ENCODE data around the gene CENPQ. TPM values are rescaled to one million over a fixed set of nuclear protein-coding genes. Genes with fewer than 3 reads are reported as not detected.

CENPQ gene
- total RNA-seq, 1 donor from 2014 or later = 3.8 TPM

DNA sequence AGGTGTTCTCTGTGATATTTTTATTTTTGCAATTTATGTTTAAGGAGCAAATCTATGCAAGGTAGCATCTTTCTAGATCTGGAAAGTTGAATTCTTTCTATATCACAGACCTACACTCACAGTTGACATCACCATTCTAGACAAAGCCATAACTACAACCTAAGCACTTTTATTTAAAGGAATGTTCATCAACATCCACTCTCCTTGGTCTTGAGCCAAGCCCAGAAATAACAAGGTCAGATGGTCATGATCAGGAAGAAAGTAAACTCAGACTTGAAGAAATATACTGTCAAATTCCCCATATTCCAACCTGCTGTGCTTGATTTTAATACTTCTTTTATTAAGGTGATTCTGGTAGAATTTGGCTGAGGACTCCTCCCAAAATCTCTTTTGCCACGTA is 32.3 kb upstream of the CENPQ start:
- intact Hi-C loops (cut with DNase I) = no loop called here
- peaks cover 55% of the 10 kb centered on the region for H3K36me3 ChIP-seq

DNA sequence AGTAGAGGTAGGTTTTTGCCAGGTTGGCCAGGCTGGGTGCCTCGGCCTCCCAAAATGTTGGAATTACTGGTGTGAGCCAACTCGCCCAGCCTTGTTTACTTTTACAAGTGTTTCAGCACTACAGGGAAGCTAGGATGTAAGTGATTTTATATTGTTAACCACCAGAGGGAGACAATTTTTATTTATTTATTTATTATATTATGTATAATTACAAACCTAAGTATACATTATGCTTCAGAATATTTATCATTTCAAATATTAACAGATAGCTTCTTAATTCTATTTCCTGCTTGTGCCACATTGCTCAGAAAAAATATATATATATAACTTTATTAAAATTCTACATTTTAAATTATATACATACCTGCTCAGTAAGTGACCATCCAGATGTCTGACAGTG is 9.9 kb upstream of the CENPQ start:
- intact Hi-C loops (cut with DNase I) = no loop called here
- DNase-seq = no peak
- H3K4me3 ChIP-seq = no peak overlapping the region

More for the DNA sequence above, 32.3 kb upstream of the CENPQ start:
- Histone ChIP-seq H3K4me3 (no peak overlapping the region), H3K27me3 (no peaks in the 10 kb centered on the region), H3K27ac (no peak overlapping the region), H3K9me3 (no peaks in the 10 kb centered on the region), H3K4me1 (no peaks in the 10 kb centered on the region)
- TF ChIP-seq, protein P1, sequence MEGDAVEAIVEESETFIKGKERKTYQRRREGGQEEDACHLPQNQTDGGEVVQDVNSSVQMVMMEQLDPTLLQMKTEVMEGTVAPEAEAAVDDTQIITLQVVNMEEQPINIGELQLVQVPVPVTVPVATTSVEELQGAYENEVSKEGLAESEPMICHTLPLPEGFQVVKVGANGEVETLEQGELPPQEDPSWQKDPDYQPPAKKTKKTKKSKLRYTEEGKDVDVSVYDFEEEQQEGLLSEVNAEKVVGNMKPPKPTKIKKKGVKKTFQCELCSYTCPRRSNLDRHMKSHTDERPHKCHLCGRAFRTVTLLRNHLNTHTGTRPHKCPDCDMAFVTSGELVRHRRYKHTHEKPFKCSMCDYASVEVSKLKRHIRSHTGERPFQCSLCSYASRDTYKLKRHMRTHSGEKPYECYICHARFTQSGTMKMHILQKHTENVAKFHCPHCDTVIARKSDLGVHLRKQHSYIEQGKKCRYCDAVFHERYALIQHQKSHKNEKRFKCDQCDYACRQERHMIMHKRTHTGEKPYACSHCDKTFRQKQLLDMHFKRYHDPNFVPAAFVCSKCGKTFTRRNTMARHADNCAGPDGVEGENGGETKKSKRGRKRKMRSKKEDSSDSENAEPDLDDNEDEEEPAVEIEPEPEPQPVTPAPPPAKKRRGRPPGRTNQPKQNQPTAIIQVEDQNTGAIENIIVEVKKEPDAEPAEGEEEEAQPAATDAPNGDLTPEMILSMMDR (IDR thresholded peaks at IDR 0.05) = no peak
- ATAC-seq = no peak
- no peak for DNase-seq

DNA sequence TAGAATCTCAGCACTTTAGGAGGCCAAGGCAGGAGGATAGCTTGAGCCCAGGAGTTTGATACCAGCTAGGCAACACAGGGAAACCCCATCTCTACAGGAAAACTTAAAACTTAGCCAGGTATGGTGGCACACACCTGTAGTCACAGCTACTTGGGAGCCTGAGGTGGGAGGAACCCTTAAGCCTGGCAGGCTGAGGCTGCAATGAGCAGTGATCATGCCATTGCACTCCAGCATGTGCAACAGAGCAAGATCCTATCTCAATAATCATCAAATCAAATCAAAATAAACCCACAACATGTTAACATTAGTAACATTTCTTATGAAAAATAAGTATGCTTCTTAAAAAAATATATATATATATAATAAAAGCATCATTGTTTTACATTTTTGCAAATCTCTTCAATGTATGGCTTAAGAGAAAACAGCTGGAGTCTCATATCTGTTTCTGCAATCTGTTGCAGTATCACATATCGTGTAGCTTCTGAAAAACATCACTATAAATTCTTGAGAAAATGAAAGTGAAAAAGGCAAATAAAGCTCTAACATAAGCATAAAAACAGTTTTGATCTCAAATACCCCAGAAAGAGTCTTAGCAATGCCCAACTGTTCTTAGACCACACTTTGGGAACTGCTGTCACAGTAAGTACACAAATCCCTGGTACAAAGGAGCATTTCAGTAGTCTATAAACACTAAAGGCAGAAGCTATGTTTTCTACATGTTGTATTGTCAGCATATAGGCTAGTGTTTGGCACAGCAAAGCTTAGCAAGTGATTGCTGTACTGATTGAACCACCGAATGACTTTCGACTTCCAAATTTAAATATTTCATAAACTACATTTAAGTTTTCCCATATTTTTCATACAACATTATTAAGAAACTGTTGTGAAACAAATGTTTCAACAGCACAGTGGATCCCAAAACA is 8.1 kb upstream of the CENPQ start:
- H3K36me3 ChIP-seq = peaks cover 91% of the 10 kb centered on the region
- DNase-seq = no peak
- H3K27me3 ChIP-seq = no peaks in the 10 kb centered on the region

More for the DNA sequence above, 9.9 kb upstream of the CENPQ start:
- no peaks in the 10 kb centered on the region for H3K27me3 ChIP-seq
- no peak overlapping the region for H3K27ac ChIP-seq
- H3K4me1 ChIP-seq = no peaks in the 10 kb centered on the region
- TF ChIP-seq, protein P1 (IDR thresholded peaks at IDR 0.05) = peak; percentile 37
- peaks cover 98% of the 10 kb centered on the region for H3K36me3 ChIP-seq
- peak; percentile 41 for ATAC-seq
- no peaks in the 10 kb centered on the region for H3K9me3 ChIP-seq

DNA sequence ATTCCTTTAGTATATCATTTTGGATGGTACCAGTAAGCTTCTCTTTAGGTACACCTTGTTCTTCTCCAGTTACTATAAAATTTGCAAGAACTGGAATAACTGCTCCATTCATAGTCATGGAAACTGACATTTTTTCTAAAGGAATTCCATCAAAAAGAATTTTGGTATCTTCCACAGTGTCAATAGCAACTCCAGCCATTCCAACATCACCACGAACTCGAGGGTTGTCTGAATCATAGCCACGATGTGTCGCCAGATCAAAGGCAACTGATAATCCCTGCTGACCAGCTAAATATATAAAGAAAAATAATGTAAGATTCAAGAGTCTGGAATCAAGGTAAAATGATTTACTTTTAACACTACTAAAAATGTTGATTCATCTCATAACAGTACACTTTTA is 5.4 kb upstream of the CENPQ start:
- intact Hi-C loops (cut with DNase I) = no loop called here
- no peak overlapping the region for H3K27ac ChIP-seq
- H3K27me3 ChIP-seq = no peaks in the 10 kb centered on the region
- DNase-seq (no peak), ATAC-seq (no peak)
- H3K4me3 ChIP-seq = no peak overlapping the region
- peaks cover 64% of the 10 kb centered on the region for H3K36me3 ChIP-seq
- no peaks in the 10 kb centered on the region for H3K9me3 ChIP-seq
- H3K4me1 ChIP-seq = peaks cover 14% of the 10 kb centered on the region
- TF ChIP-seq, protein P1 (IDR thresholded peaks at IDR 0.05) = no peak

More for the DNA sequence above, 8.1 kb upstream of the CENPQ start:
- no peaks in the 10 kb centered on the region for H3K4me1 ChIP-seq
- H3K27ac ChIP-seq = no peak overlapping the region
- TF ChIP-seq, protein P1 (IDR thresholded peaks at IDR 0.05) = no peak
- no peaks in the 10 kb centered on the region for H3K9me3 ChIP-seq
- H3K4me3 ChIP-seq = no peak overlapping the region
- intact Hi-C loops (cut with DNase I) = no loop called here
- ATAC-seq = no peak

DNA sequence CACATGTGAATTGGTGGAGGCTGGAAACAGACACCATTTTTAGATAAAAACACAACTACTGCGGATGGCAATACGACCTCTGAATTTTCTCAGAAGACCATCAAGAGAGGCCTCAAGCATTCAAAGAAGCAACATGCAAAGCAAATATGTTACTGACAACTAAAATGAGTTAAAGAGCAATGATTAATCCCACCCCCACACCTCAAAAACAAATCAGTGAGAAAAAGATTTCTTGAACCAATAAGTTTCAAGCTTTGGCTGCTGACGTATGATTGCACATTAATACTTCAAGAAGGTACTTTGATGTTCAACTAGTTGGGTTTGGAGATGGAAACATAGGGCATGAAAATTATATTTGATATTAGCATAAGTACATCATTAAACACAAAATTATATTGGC is 1.1 kb upstream of the CENPQ start:
- TF ChIP-seq, protein P1 (IDR thresholded peaks at IDR 0.05) = no peak
- H3K36me3 ChIP-seq = peaks cover 22% of the 10 kb centered on the region
- peaks cover 19% of the 10 kb centered on the region for H3K4me1 ChIP-seq
- peak overlapping the region; percentile 93 for H3K27ac ChIP-seq
- intact Hi-C loops (cut with DNase I) = no loop called here
- no peaks in the 10 kb centered on the region for H3K27me3 ChIP-seq
- ATAC-seq (no peak), DNase-seq (no peak)
- H3K4me3 ChIP-seq = peak overlapping the region; percentile 88
- no peaks in the 10 kb centered on the region for H3K9me3 ChIP-seq
